GM18505 (cell line): ENCODE results near the gene CLPX.
"Not testable (repeated sequence)": the region's sequence is repeated elsewhere in the genome, so short reads cannot be mapped to it uniquely, and the experiment has no call there.

Experiments used
- ATAC-seq: cut with Tn5 transposase; IDR thresholded peaks from one replicate; pipeline ENCODE4 v1.9.1; 2021; ENCODE audit not compliant: unreplicated experiment
- POLR2A ChIP-seq: IDR thresholded peaks from 4 replicates; pipeline ENCODE4 v1.6.1; 2011; ENCODE audit warnings: borderline replicate concordance; ENCODE audit not compliant: insufficient read depth, insufficient read length; ENCODE audit errors: extremely low read depth

Gene CLPX

GRCh38 chr15:65195548-65195923 is 10.4 kb upstream of the CLPX start:
- ATAC-seq: no peak
- TF ChIP-seq POLR2A: no peak

- ATAC-seq: no peak
- no peak for TF ChIP-seq POLR2A
These were observed 9.8 kb upstream of the CLPX start for GRCh38 chr15:65194826-65195547.

- TF ChIP-seq POLR2A: no peak
- no peak for ATAC-seq
These were observed 6.9 kb upstream of the CLPX start for GRCh38 chr15:65192016-65192415.

- TF ChIP-seq POLR2A: no peak
- no peak for ATAC-seq
These were observed 4.1 kb upstream of the CLPX start for GRCh38 chr15:65189102-65189740.

GRCh38 chr15:65188472-65188871 is 3.3 kb upstream of the CLPX start:
- not testable (repeated sequence) for ATAC-seq

- ATAC-seq: no peak
- peak; percentile 22 for TF ChIP-seq POLR2A
These were observed 756 bp downstream of the CLPX start for GRCh38 chr15:65184305-65184867.

GRCh38 chr15:65183865-65184159 is 1.3 kb downstream of the CLPX start:
- ATAC-seq: no peak
- no peak for TF ChIP-seq POLR2A

GRCh38 chr15:65182538-65182937 is 2.6 kb downstream of the CLPX start:
- no peak for TF ChIP-seq POLR2A

GRCh38 chr15:65181582-65182353 is 3.4 kb downstream of the CLPX start:
- ATAC-seq: not testable (repeated sequence)

More at GRCh38 chr15:65182538-65182937, 2.6 kb downstream of the CLPX start:
- no peak for ATAC-seq

- no peak for ATAC-seq
- no peak for TF ChIP-seq POLR2A
These were observed 5.0 kb downstream of the CLPX start for GRCh38 chr15:65180167-65180566.

- no peak for ATAC-seq
- TF ChIP-seq POLR2A: no peak
These were observed 7.2 kb downstream of the CLPX start for GRCh38 chr15:65177901-65178300.

GRCh38 chr15:65176056-65176455 is 9.1 kb downstream of the CLPX start:
- no peak for TF ChIP-seq POLR2A
- ATAC-seq: no peak

GRCh38 chr15:65175511-65175910 is 9.6 kb downstream of the CLPX start:
- TF ChIP-seq POLR2A: no peak

GRCh38 chr15:65174509-65174908 is 10.6 kb downstream of the CLPX start:
- no peak for TF ChIP-seq POLR2A
- ATAC-seq: no peak

More at GRCh38 chr15:65175511-65175910, 9.6 kb downstream of the CLPX start:
- no peak for ATAC-seq
